Endodermal cell (in vitro differentiated cells): ENCODE measurements around the gene SMAD3. TPM values are rescaled to one million over a fixed set of nuclear protein-coding genes. Genes with fewer than 3 reads are reported as not detected.

Experiments used
- DNase-seq: peaks from one replicate; pipeline ENCODE4 v3.0.0-alpha.2; 2017
- H3K27ac ChIP-seq: 2 replicates; pipeline ENCODE4 v1.5.1; 2013; ENCODE audit warnings: mild to moderate bottlenecking, low read depth, low read length, moderate library complexity
- H3K27me3 ChIP-seq: 2 replicates; pipeline ENCODE4 v1.6.1; 2013; ENCODE audit warnings: mild to moderate bottlenecking, low read length, moderate library complexity; ENCODE audit not compliant: insufficient read depth, control insufficient read depth, poor library complexity, severe bottlenecking
- H3K36me3 ChIP-seq: 2 replicates; pipeline ENCODE4 v1.7.0; 2013; ENCODE audit warnings: mild to moderate bottlenecking, low read length, moderate library complexity; ENCODE audit not compliant: control insufficient read depth, insufficient read depth
- H3K4me1 ChIP-seq: one replicate; pipeline ENCODE4 v1.7.0; 2013; ENCODE audit warnings: low read length; ENCODE audit not compliant: control insufficient read depth, insufficient read depth
- H3K4me3 ChIP-seq: 2 replicates; pipeline ENCODE4 v1.5.1; 2013; ENCODE audit warnings: mild to moderate bottlenecking, low read length, moderate library complexity
- H3K9ac ChIP-seq: 2 replicates; pipeline ENCODE4 v1.6.1; 2013; ENCODE audit warnings: mild to moderate bottlenecking, low read length, moderate library complexity; ENCODE audit not compliant: poor library complexity, severe bottlenecking; ENCODE audit errors: extremely low read depth
- H3K9me3 ChIP-seq: 2 replicates; pipeline ENCODE4 v1.6.1; 2013; ENCODE audit warnings: mild to moderate bottlenecking, low read length, moderate library complexity; ENCODE audit not compliant: control insufficient read depth
- H3K27ac Mint-ChIP-seq: 2 replicates; pipeline ENCODE4 v1.8.0; 2020; ENCODE audit warnings: mixed read lengths
- H3K27me3 Mint-ChIP-seq: 2 replicates; pipeline ENCODE4 v1.8.0; 2021; ENCODE audit warnings: mild to moderate bottlenecking, mixed read lengths; ENCODE audit not compliant: insufficient read depth
- H3K36me3 Mint-ChIP-seq: 2 replicates; pipeline ENCODE4 v1.8.0; 2020; ENCODE audit warnings: low read depth, mixed read lengths
- H3K4me1 Mint-ChIP-seq: 2 replicates; pipeline ENCODE4 v1.8.0; 2020; ENCODE audit warnings: mixed read lengths
- H3K4me3 Mint-ChIP-seq: 2 replicates; pipeline ENCODE4 v1.8.0; 2020; ENCODE audit warnings: mild to moderate bottlenecking, moderate library complexity, mixed read lengths
- H3K9me3 Mint-ChIP-seq: 2 replicates; pipeline ENCODE4 v1.8.0; 2020; ENCODE audit warnings: mild to moderate bottlenecking, mixed read lengths
- WGBS, 2 experiments: methylation state at CpG; one replicate each; pipeline versions ENCODE4 v1.1.5 to v1.1.7; 2013; ENCODE audit warnings: missing lambda C conversion rate in 2 of 2, mixed read lengths in 1 of 2; ENCODE audit not compliant: insufficient coverage in 1 of 2, insufficient read length in 1 of 2; 5-methylcytosine and 5-hydroxymethylcytosine counted together
- total RNA-seq, 2 donors: library from RNA; stranded (reverse); fragmentation: NEBNext Ultra II Directional in 1 of 2; extraction: Animal tissue kit (Norgen Biotek cat#: 25700) in 1 of 2; gene quantifications; 2 replicates in 1 of 2; 3 replicates in 1 of 2; pipeline ENCODE4 v1.2.1, GENCODE V29; 2021
- TF ChIP-seq, protein P1 (sequence below): fragments of 200-600 bp; sonication (generic); conservative IDR thresholded peaks from 2 replicates; pipeline ENCODE4 v1.5.0; 2021; ENCODE audit warnings: antibody characterized with exemption, mild to moderate bottlenecking

Gene SMAD3
- total RNA-seq, 2 donors from 2014 or later, result 7.8 to 9.6 TPM

DNA sequence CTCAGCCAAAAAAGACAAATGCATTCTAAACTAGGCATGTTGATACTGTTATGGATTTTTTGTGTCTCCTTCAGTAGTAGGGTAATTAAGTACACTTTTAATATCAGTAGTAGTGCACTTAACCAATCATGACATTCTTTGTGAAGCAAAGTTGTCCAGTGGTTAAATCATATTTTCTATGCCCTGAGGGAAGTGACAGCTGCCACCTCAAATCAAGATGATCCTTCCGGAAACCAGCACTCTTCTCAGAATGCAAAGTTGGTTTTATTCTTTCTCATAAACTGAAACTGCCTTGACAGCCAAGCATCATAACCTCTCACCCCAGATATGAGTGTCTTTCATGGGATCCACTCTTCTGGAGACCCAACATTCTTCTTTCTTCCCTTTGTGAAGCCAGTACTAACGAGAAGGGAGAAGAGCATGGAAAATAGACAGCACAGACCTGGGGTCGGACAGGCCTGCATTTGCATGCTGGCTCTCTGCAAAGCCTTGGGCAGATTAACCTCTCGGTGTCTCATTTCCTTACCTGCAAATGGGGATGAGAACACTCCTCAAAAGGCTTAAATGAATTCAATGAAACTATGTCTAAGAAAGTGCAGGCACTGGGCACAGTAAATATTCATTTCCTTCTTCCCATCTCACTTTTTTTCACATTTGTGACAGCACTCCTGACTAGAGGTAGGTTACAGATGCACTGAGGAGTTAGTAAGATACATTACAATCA is 175.9 kb downstream of the SMAD3 start:
- DNase-seq, result no peak
- TF ChIP-seq, protein P1, sequence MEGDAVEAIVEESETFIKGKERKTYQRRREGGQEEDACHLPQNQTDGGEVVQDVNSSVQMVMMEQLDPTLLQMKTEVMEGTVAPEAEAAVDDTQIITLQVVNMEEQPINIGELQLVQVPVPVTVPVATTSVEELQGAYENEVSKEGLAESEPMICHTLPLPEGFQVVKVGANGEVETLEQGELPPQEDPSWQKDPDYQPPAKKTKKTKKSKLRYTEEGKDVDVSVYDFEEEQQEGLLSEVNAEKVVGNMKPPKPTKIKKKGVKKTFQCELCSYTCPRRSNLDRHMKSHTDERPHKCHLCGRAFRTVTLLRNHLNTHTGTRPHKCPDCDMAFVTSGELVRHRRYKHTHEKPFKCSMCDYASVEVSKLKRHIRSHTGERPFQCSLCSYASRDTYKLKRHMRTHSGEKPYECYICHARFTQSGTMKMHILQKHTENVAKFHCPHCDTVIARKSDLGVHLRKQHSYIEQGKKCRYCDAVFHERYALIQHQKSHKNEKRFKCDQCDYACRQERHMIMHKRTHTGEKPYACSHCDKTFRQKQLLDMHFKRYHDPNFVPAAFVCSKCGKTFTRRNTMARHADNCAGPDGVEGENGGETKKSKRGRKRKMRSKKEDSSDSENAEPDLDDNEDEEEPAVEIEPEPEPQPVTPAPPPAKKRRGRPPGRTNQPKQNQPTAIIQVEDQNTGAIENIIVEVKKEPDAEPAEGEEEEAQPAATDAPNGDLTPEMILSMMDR, result no peak
- Mint-ChIP-seq H3K27me3 (no peaks in the 10 kb centered on the region), H3K27ac (no peak overlapping the region), H3K4me1 (peaks cover 29% of the 10 kb centered on the region), H3K4me3 (no peak overlapping the region), H3K9me3 (peaks cover under 1% of the 10 kb centered on the region), H3K36me3 (peaks cover 17% of the 10 kb centered on the region)
- Histone ChIP-seq H3K36me3 (peaks cover 18% of the 10 kb centered on the region), H3K9me3 (no peaks in the 10 kb centered on the region), H3K4me1 (no peaks in the 10 kb centered on the region), H3K27me3 (no peaks in the 10 kb centered on the region), H3K4me3 (no peak overlapping the region), H3K27ac (no peak overlapping the region), H3K9ac (no peak overlapping the region)
- 76 to 77% methylated on average over 3 to 4 of the region's 4 CpGs for WGBS, 2 experiments

DNA sequence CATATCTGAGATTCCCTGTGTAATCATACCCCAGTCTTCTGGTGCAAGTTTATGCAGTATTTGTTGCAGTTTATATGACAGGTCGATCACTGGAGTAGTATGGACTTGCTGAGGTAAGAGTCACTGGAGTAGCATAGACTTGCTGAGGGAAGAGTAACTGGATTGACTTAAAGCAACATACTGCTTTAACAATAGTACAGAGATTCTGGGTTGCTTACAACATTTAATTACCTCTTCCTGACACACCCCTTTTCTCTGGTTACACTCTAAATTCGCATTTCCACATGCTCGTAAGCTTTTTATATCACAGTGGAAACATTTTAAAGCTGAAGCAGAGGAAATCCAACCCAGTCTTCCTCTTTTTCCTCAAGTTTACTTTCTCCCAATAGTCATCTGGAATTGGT is 177.3 kb downstream of the SMAD3 start:
- H3K9ac ChIP-seq, result no peak overlapping the region
- Mint-ChIP-seq H3K36me3 (peaks cover 30% of the 10 kb centered on the region), H3K27me3 (no peaks in the 10 kb centered on the region), H3K4me1 (peaks cover 29% of the 10 kb centered on the region), H3K9me3 (peaks cover 7% of the 10 kb centered on the region), H3K27ac (no peak overlapping the region), H3K4me3 (no peak overlapping the region)
- WGBS, 2 experiments, result 90 to 94% methylated on average over 3 of the region's 3 CpGs
- no peak overlapping the region for H3K27ac ChIP-seq
- no peak for DNase-seq
- peaks cover 8% of the 10 kb centered on the region for H3K9me3 ChIP-seq
- H3K4me3 ChIP-seq, result no peak overlapping the region
- H3K4me1 ChIP-seq, result no peaks in the 10 kb centered on the region
- no peaks in the 10 kb centered on the region for H3K27me3 ChIP-seq
- H3K36me3 ChIP-seq, result peaks cover 17% of the 10 kb centered on the region
- TF ChIP-seq, protein P1, result no peak

Other genes starting within 250 kb of the SMAD3 start
- gene AAGAB, start 189.1 kb downstream of the SMAD3 start, total RNA-seq, result 10 to 100 TPM; 67.7 to 99.1 TPM
- gene IQCH, start 189.2 kb downstream of the SMAD3 start, total RNA-seq, result 10 to 100 TPM in 1 of 2 donors, 1 to 10 TPM in 1; 6.2 to 12.8 TPM